Measurements from ENCODE around the gene TLE3.

DNA sequence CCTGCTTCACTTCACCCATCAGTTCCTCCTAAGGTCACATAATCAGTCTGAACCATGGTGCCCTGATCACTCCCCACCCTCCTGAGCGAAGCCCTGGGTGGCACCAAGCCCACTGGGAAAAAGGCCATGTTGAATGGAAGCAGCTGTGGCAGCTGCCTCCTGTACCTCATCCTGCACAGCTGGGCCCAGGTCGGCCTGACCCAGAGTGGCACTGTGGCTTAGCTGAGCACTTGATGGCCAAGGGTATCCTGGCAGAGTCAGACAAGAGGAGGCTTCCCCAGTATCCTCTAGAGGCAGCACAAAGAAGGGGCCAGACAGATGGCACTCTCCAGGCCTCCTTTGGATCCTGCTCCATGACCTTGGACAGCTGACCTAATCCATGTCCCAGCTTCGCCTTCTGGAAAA lies 68.4 kb downstream of the TLE3 start:
- TF ChIP-seq, protein P1, sequence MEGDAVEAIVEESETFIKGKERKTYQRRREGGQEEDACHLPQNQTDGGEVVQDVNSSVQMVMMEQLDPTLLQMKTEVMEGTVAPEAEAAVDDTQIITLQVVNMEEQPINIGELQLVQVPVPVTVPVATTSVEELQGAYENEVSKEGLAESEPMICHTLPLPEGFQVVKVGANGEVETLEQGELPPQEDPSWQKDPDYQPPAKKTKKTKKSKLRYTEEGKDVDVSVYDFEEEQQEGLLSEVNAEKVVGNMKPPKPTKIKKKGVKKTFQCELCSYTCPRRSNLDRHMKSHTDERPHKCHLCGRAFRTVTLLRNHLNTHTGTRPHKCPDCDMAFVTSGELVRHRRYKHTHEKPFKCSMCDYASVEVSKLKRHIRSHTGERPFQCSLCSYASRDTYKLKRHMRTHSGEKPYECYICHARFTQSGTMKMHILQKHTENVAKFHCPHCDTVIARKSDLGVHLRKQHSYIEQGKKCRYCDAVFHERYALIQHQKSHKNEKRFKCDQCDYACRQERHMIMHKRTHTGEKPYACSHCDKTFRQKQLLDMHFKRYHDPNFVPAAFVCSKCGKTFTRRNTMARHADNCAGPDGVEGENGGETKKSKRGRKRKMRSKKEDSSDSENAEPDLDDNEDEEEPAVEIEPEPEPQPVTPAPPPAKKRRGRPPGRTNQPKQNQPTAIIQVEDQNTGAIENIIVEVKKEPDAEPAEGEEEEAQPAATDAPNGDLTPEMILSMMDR (IDR thresholded peaks at IDR 0.05 in 8 of 11, conservative IDR thresholded peaks at IDR 0.05 in 3 of 11), result no peak
- TF ChIP-seq POLR2A (IDR thresholded peaks at IDR 0.05), result no peak

Data from spleen (tissue), 7 donors.